Measurements from ENCODE around the gene SUSD3.

Gene SUSD3

GRCh38 chr9:93027750-93028149 lies 30.8 kb upstream of the SUSD3 start:
- Histone ChIP-seq H3K27ac (no peak overlapping the region), H3K79me2 (no peaks in the 10 kb centered on the region), H3K36me3 (ENCODE audit: control insufficient read depth, insufficient read depth, low read length) (no peaks in the 10 kb centered on the region), H3K4me2 (ENCODE audit: low read length) (no peak overlapping the region), H3K9me3 (ENCODE audit: control insufficient read depth, low read length) (no peaks in the 10 kb centered on the region), H3K4me1 (no peaks in the 10 kb centered on the region), H3K27me3 (ENCODE audit: control insufficient read depth, insufficient read depth, low read length) (no peaks in the 10 kb centered on the region), H3K9ac (no peak overlapping the region), H3K4me3 (ENCODE audit: low read depth, low read length) (no peak overlapping the region), H2AFZ (no peak overlapping the region)
- TF ChIP-seq CTCF (IDR thresholded peaks at IDR 0.05) = no peak

DNA sequence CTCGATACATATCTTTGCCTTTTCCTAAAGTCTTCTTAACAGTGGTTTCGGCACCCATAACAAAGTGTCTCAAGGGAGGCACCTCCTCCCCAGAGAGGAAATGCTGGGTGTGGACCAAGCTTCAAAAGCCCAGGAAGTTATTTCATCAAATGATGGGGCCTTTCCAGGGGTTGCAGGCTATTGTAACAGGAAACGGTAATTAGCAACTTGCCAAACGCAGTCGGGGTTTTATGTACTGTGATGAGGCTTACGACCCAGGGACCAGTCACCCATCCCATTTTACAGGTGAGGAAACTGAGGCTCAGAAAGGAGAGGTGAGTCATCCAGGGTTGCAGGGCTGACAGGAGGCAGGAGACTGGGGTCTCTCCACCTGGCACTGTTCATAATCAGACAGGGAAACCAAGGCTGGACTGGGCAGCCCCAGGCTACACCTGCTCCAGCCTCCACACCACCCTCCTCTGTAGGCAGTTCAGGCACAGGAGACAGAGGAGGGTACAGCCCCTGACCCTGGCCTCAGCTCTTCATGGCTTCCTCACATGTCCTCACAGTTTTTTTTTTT lies 30.0 kb upstream of the SUSD3 start:
- Histone ChIP-seq H3K4me2 (ENCODE audit: low read length) (no peak overlapping the region), H3K9ac (no peak overlapping the region), H3K4me1 (no peaks in the 10 kb centered on the region), H3K27ac (no peak overlapping the region), H3K9me3 (ENCODE audit: control insufficient read depth, low read length) (no peaks in the 10 kb centered on the region), H3K4me3 (ENCODE audit: low read depth, low read length) (no peak overlapping the region), H3K79me2 (no peaks in the 10 kb centered on the region), H2AFZ (no peak overlapping the region), H3K36me3 (ENCODE audit: control insufficient read depth, insufficient read depth, low read length) (no peaks in the 10 kb centered on the region), H3K27me3 (ENCODE audit: control insufficient read depth, insufficient read depth, low read length) (no peaks in the 10 kb centered on the region)
- TF ChIP-seq CTCF (IDR thresholded peaks at IDR 0.05) = no peak

DNA sequence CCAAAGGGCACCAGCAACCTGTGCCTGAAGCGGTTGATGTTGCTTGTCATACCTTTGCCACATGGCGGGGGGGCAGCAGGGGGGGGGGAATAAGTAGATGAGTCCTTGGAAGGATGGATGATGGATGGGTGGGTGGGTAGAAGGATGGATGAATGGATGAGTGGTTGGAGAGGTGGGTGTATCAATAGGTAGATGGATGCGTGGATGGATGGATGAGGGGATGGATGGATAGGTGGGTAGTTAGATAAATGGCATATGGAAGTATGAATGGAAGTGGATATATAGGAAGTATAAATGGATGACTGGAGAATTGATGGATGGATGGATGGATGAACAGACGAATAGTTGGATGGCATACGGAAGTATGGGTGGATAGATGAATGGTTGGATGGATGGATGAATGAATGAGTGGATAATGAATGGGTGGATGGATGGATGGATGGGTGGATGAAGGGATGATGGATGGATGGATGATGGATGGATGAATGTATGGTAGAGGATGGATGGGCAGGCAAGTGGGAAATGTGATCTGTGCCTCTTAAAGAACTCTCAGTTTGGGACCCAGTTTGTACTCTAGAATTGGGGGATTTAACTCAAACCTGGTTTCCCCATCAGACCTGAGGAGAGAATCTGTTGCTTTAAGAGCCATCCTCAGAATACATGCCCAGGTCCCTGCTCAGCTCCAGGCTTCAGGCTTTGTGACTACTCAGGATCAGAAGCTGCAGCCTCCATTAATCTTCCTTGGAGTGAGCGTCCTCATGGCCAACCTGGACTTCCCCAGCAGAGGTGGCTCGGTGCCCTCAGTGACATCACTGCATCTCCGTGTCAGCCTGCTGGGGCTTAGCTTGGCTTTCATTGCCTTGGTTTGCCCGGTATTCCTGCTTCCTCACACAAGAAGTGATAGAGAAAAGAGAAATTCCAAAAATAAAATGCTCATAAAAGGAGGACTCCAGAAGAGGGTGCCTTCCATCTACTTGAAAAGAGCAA lies 27.6 kb upstream of the SUSD3 start:
- Histone ChIP-seq H3K4me2 (ENCODE audit: low read length) (no peak overlapping the region), H3K36me3 (ENCODE audit: control insufficient read depth, insufficient read depth, low read length) (no peaks in the 10 kb centered on the region), H3K27me3 (ENCODE audit: control insufficient read depth, insufficient read depth, low read length) (no peaks in the 10 kb centered on the region), H3K4me1 (no peaks in the 10 kb centered on the region), H3K9ac (no peak overlapping the region), H2AFZ (no peak overlapping the region), H3K79me2 (no peaks in the 10 kb centered on the region), H3K9me3 (ENCODE audit: control insufficient read depth, low read length) (no peaks in the 10 kb centered on the region), H3K27ac (no peak overlapping the region), H3K4me3 (ENCODE audit: low read depth, low read length) (no peak overlapping the region)
- TF ChIP-seq CTCF (IDR thresholded peaks at IDR 0.05) = no peak

GRCh38 chr9:93031629-93032430 lies 26.7 kb upstream of the SUSD3 start:
- Histone ChIP-seq H3K27me3 (ENCODE audit: control insufficient read depth, insufficient read depth, low read length) (no peaks in the 10 kb centered on the region), H3K4me1 (no peaks in the 10 kb centered on the region), H3K9ac (no peak overlapping the region), H2AFZ (no peak overlapping the region), H3K79me2 (no peaks in the 10 kb centered on the region), H3K9me3 (ENCODE audit: control insufficient read depth, low read length) (no peaks in the 10 kb centered on the region), H3K27ac (no peak overlapping the region), H3K36me3 (ENCODE audit: control insufficient read depth, insufficient read depth, low read length) (no peaks in the 10 kb centered on the region), H3K4me2 (ENCODE audit: low read length) (no peak overlapping the region), H3K4me3 (ENCODE audit: low read depth, low read length) (no peak overlapping the region)
- no peak for TF ChIP-seq CTCF (IDR thresholded peaks at IDR 0.05)
